H1 (cell line): ENCODE data around the gene SENP6. TPM values are rescaled to one million over a fixed set of nuclear protein-coding genes. Genes with fewer than 3 reads are reported as not detected.

Source experiments
- CTCF ChIA-PET: fragments of 300-600 bp; sonication (Branson Sonifier 250); formaldehyde crosslinking; loops from one replicate; lab custom pipeline; 2021; ENCODE audit not compliant: partially characterized antibody; lab: Charles Lee
- POLR2A ChIA-PET: fragments of 300-600 bp; sonication (Branson Sonifier 250); formaldehyde crosslinking; loops from one replicate; lab custom pipeline; 2021; ENCODE audit warnings: inconsistent platforms; ENCODE audit not compliant: partially characterized antibody; lab: Charles Lee
- DNase-seq, 2 experiments: peaks; one replicate each; pipeline versions ENCODE4 v3.0.0 to v3.0.0-alpha.2; 2010 to 2022; ENCODE audit warnings: low spot score in 2 of 2, low read depth in 1 of 2, mixed read lengths in 1 of 2
- FAIRE-seq: peaks from 2 replicates; lab custom pipeline; 2011; peaks lifted over from hg19 to GRCh38; lab: Jason Lieb, UNC
- H2AFZ ChIP-seq: 2 replicates; pipeline ENCODE4 v1.8.1; 2012; ENCODE audit warnings: low read length, inconsistent platforms
- H2AK5ac ChIP-seq: 2 replicates; pipeline ENCODE4 v1.6.1; 2013; ENCODE audit warnings: low read depth, low read length
- H2BK120ac ChIP-seq: replicated peaks from 2 replicates; pipeline ENCODE3; 2013; ENCODE audit warnings: low read depth, low read length, inconsistent platforms
- H2BK12ac ChIP-seq: 2 replicates; pipeline ENCODE4 v1.6.1; 2013; ENCODE audit warnings: low read depth, low read length
- H2BK15ac ChIP-seq: 2 replicates; pipeline ENCODE4 v1.6.1; 2013; ENCODE audit warnings: low read length
- H2BK20ac ChIP-seq: 2 replicates; pipeline ENCODE4 v1.6.1; 2013; ENCODE audit warnings: low read length
- H2BK5ac ChIP-seq: 2 replicates; pipeline ENCODE4 v1.6.1; 2013; ENCODE audit warnings: low read depth, low read length
- H3K14ac ChIP-seq: 2 replicates; pipeline ENCODE4 v1.6.1; 2013; ENCODE audit warnings: inconsistent platforms; ENCODE audit not compliant: insufficient read length
- H3K18ac ChIP-seq: 2 replicates; pipeline ENCODE4 v1.6.1; 2013; ENCODE audit warnings: low read length; ENCODE audit errors: extremely low read depth
- H3K23ac ChIP-seq: 2 replicates; pipeline ENCODE4 v1.6.1; 2013; ENCODE audit warnings: inconsistent platforms; ENCODE audit not compliant: insufficient read length
- H3K23me2 ChIP-seq: 2 replicates; pipeline ENCODE4 v1.6.1; 2013; ENCODE audit warnings: low read depth, low read length
- H3K27ac ChIP-seq: 2 replicates; pipeline ENCODE4 v1.6.1; 2011; ENCODE audit warnings: low read depth, low read length, inconsistent platforms
- H3K27me3 ChIP-seq, 4 experiments: replicated peaks in 1 of 4; 1 replicate in 1 of 4; 2 replicates in 3 of 4; pipeline versions ENCODE4 v1.6.1 to v1.8.1; 2011 to 2013; ENCODE audit warnings: low read length in 3 of 4, mild to moderate bottlenecking in 3 of 4, inconsistent platforms in 2 of 4, mixed read lengths in 2 of 4, moderate library complexity in 1 of 4; ENCODE audit not compliant: control insufficient read depth in 3 of 4, insufficient read depth in 3 of 4; ENCODE audit errors: extremely low read depth in 1 of 4
- H3K36me3 ChIP-seq, 4 experiments: 2 replicates each; pipeline versions ENCODE4 v1.6.1 to v1.8.1; 2011 to 2013; ENCODE audit warnings: mild to moderate bottlenecking in 4 of 4, low read length in 3 of 4, moderate library complexity in 2 of 4, control low read depth in 1 of 4, inconsistent platforms in 1 of 4; ENCODE audit not compliant: insufficient read depth in 4 of 4, control insufficient read depth in 2 of 4
- H3K4ac ChIP-seq: replicated peaks from 2 replicates; pipeline ENCODE3; 2013; ENCODE audit warnings: low read length, low read depth, mixed read lengths, inconsistent platforms; ENCODE audit not compliant: insufficient read length
- H3K4me1 ChIP-seq, 4 experiments: replicated peaks in 1 of 4; 1 replicate in 1 of 4; 2 replicates in 3 of 4; pipeline versions ENCODE4 v1.6.1 to v1.8.1; 2011 to 2013; ENCODE audit warnings: low read length in 3 of 4, inconsistent platforms in 2 of 4, mixed read lengths in 1 of 4; ENCODE audit not compliant: insufficient read depth in 4 of 4, control insufficient read depth in 3 of 4
- H3K4me2 ChIP-seq, 2 experiments: 2 replicates each; pipeline versions ENCODE4 v1.6.1 to v1.8.1; 2011 to 2013; ENCODE audit warnings: low read depth in 2 of 2, low read length in 2 of 2, control low read depth in 1 of 2, inconsistent platforms in 1 of 2, mild to moderate bottlenecking in 1 of 2; ENCODE audit not compliant: insufficient read depth in 1 of 2
- H3K4me3 ChIP-seq, 4 experiments: fragments of 200-600, 300-600 bp in 1 of 4; sonication (generic), shearing (Covaris generic), sonication (Bioruptor Twin) in 1 of 4; 2 replicates each; pipeline versions ENCODE4 v1.5.1 to v1.8.1; 2011 to 2016; ENCODE audit warnings: low read length in 4 of 4, low read depth in 3 of 4, control low read depth in 2 of 4, inconsistent platforms in 2 of 4, mild to moderate bottlenecking in 2 of 4, mixed read lengths in 1 of 4, moderate library complexity in 1 of 4; ENCODE audit not compliant: insufficient read depth in 2 of 4; ENCODE audit errors: extremely low read depth in 1 of 4
- H3K56ac ChIP-seq: replicated peaks from 2 replicates; pipeline ENCODE3; 2013; ENCODE audit warnings: low read depth, mild to moderate bottlenecking, mixed read lengths, low read length, inconsistent platforms; ENCODE audit not compliant: insufficient read length
- H3K79me1 ChIP-seq: 2 replicates; pipeline ENCODE4 v1.6.1; 2013; ENCODE audit warnings: low read depth, low read length, control low read depth
- H3K79me2 ChIP-seq, 2 experiments: 2 replicates each; pipeline versions ENCODE4 v1.6.1 to v1.8.1; 2012 to 2013; ENCODE audit warnings: low read length in 2 of 2, mild to moderate bottlenecking in 2 of 2, inconsistent platforms in 1 of 2; ENCODE audit not compliant: insufficient read depth in 2 of 2, control insufficient read depth in 1 of 2
- H3K9ac ChIP-seq, 4 experiments: replicated peaks in 1 of 4; 1 replicate in 1 of 4; 2 replicates in 3 of 4; pipeline versions ENCODE4 v1.6.1 to v1.8.1; 2011 to 2013; ENCODE audit warnings: low read depth in 3 of 4, low read length in 3 of 4, control low read depth in 2 of 4, mild to moderate bottlenecking in 2 of 4, moderate library complexity in 2 of 4, inconsistent platforms in 1 of 4; ENCODE audit errors: extremely low read depth in 1 of 4
- H3K9me3 ChIP-seq, 2 experiments: 2 replicates each; pipeline versions ENCODE4 v1.6.1 to v1.8.1; 2012 to 2013; ENCODE audit warnings: mild to moderate bottlenecking in 2 of 2, moderate library complexity in 2 of 2, control low read depth in 1 of 2, inconsistent platforms in 1 of 2, low read depth in 1 of 2, low read length in 1 of 2, mixed read lengths in 1 of 2; ENCODE audit not compliant: insufficient read depth in 2 of 2
- H4K20me1 ChIP-seq, 2 experiments: replicated peaks in 1 of 2; 2 replicates each; pipeline versions ENCODE3 to v1.8.1; 2011 to 2013; ENCODE audit warnings: inconsistent platforms in 2 of 2, low read length in 2 of 2, mild to moderate bottlenecking in 1 of 2; ENCODE audit not compliant: insufficient read depth in 2 of 2, control insufficient read depth in 1 of 2
- H4K5ac ChIP-seq: 2 replicates; pipeline ENCODE4 v1.6.1; 2013; ENCODE audit warnings: low read length, low read depth, mixed read lengths, inconsistent platforms; ENCODE audit not compliant: insufficient read length
- H4K8ac ChIP-seq: 2 replicates; pipeline ENCODE4 v1.8.0; 2013; ENCODE audit warnings: mild to moderate bottlenecking, moderate library complexity, low read length, inconsistent platforms; ENCODE audit not compliant: insufficient read depth; ENCODE audit errors: extremely low read depth
- H4K91ac ChIP-seq: replicated peaks from 2 replicates; pipeline ENCODE3; 2013; ENCODE audit warnings: low read length, mixed read lengths, inconsistent platforms; ENCODE audit not compliant: insufficient read length
- CEBPB ChIP-seq: IDR thresholded peaks from 2 replicates; pipeline ENCODE4 v1.6.1; 2012; ENCODE audit warnings: low read depth, low read length
- CHD1 ChIP-seq: IDR thresholded peaks from 2 replicates; pipeline ENCODE4 v1.6.1; 2012; ENCODE audit warnings: low read depth, low read length, improper control_type of control experiment
- CREB1 ChIP-seq: IDR thresholded peaks from 2 replicates; pipeline ENCODE4 v1.6.1; 2012; ENCODE audit warnings: inconsistent platforms
- CTBP2 ChIP-seq: IDR thresholded peaks from 2 replicates; pipeline ENCODE4 v1.7.0; 2011; ENCODE audit warnings: borderline replicate concordance, mild to moderate bottlenecking, moderate library complexity, mixed read lengths, low read length; ENCODE audit not compliant: insufficient read depth, insufficient read length
- FOSL1 ChIP-seq: IDR thresholded peaks from 2 replicates; pipeline ENCODE4 v1.6.1; 2011; ENCODE audit warnings: mild to moderate bottlenecking, low read depth, low read length, moderate library complexity; ENCODE audit not compliant: insufficient read depth
- GABPA ChIP-seq: IDR thresholded peaks from 2 replicates; pipeline ENCODE4 v1.6.1; 2011; ENCODE audit warnings: mild to moderate bottlenecking, low read length, moderate library complexity, borderline replicate concordance; ENCODE audit not compliant: insufficient read depth
- HDAC6 ChIP-seq: IDR thresholded peaks from one replicate; pipeline ENCODE4 v1.7.1; 2012; ENCODE audit warnings: low read depth, mild to moderate bottlenecking, inconsistent platforms, low read length, moderate library complexity
- JUN ChIP-seq: IDR thresholded peaks from 2 replicates; pipeline ENCODE4 v1.6.1; 2011; ENCODE audit warnings: low read depth, mild to moderate bottlenecking, improper control_type of control experiment, low read length
- KDM4A ChIP-seq: IDR thresholded peaks from one replicate; pipeline ENCODE4 v1.7.1; 2012; ENCODE audit warnings: low read depth, mild to moderate bottlenecking, moderate library complexity, low read length, inconsistent platforms; ENCODE audit not compliant: severe bottlenecking
- RAD21 ChIP-seq, 2 experiments: IDR thresholded peaks in 1 of 2; conservative IDR thresholded peaks in 1 of 2; 2 replicates each; pipeline ENCODE4 v1.6.1; 2011; ENCODE audit warnings: low read depth in 2 of 2, low read length in 2 of 2, improper control_type of control experiment in 1 of 2, inconsistent platforms in 1 of 2, mild to moderate bottlenecking in 1 of 2, moderate library complexity in 1 of 2
- SP2 ChIP-seq: IDR thresholded peaks from 2 replicates; pipeline ENCODE4 v1.6.1; 2012; ENCODE audit warnings: mild to moderate bottlenecking, low read length, inconsistent platforms
- TBP ChIP-seq: IDR thresholded peaks from 2 replicates; pipeline ENCODE4 v1.6.1; 2011; ENCODE audit warnings: low read depth, low read length, improper control_type of control experiment
- TEAD4 ChIP-seq: IDR thresholded peaks from 2 replicates; pipeline ENCODE4 v1.6.1; 2012; ENCODE audit warnings: low read depth, low read length, inconsistent platforms, mixed read lengths
- YY1 ChIP-seq: IDR thresholded peaks from 2 replicates; pipeline ENCODE4 v1.6.1; 2011; ENCODE audit warnings: low read depth, mild to moderate bottlenecking, low read length
- WGBS, 2 experiments: shearing (Covaris generic) in 1 of 2; methylation state at CpG; one replicate each; pipeline versions ENCODE4 v1.1.6 to v1.1.7; 2013 to 2015; ENCODE audit warnings: low lambda C conversion rate in 2 of 2, mixed read lengths in 2 of 2, inconsistent platforms in 1 of 2, low coverage in 1 of 2, missing lambda C conversion rate in 1 of 2; ENCODE audit not compliant: insufficient replicate concordance in 2 of 2, insufficient coverage in 1 of 2, insufficient read length in 1 of 2; ENCODE audit errors: extremely low coverage in 1 of 2, missing lambda C conversion rate in 1 of 2; 5-methylcytosine and 5-hydroxymethylcytosine counted together
- polyA plus RNA-seq, 7 experiments: library from polyadenylated mRNA; depleted of rRNA in 3 of 7; stranded (reverse) in 5 of 7; unstranded in 2 of 7; fragments of >200 nt in 5 of 7; fragments of 200-250 nt in 2 of 7; gene quantifications; 1 replicate in 5 of 7; 2 replicates in 1 of 7; 4 replicates in 1 of 7; pipeline versions ENCODE4 v1.2.1 to v1.2.3, GENCODE V29; 2011 to 2013; ENCODE audit warnings: missing spikeins in 2 of 7, mixed read lengths in 2 of 7
- total RNA-seq: library from RNA; stranded (reverse); fragmentation: NEBNext Ultra II Directional; extraction: Animal tissue kit (Norgen Biotek cat#: 25700); gene quantifications from 2 replicates; pipeline ENCODE4 v1.2.1, GENCODE V29; 2021
- TF ChIP-seq, protein P1 (sequence below): IDR thresholded peaks from 2 replicates; pipeline ENCODE4 v1.6.1; 2012; ENCODE audit warnings: inconsistent platforms

Gene SENP6
- total and polyA plus RNA-seq, 2 of the 8 experiments (the other 6 are each of a cell fraction or from before 2014, with no cell fraction given) = 13.8 to 103 TPM

DNA sequence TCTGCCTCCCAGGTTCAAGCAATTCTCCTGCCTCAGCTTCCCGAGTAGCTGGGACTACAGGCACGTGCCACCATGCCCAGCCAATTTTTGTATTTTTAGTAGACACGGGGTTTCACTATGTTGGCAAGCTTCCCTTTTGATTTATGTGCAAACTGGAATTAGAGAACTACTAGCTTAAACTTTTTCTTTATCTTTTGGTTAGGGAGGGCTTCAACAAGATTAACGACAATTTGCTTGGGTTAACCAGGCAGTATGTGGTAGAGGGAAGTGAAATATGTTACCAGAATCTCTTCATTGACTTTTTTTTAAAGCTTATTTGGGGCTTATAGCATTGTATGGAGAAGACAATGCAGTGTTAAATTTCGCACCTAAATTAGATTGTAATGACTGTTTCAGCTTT is 156.4 kb downstream of the SENP6 start:
- Histone ChIP-seq H2AFZ (no peak overlapping the region), H3K14ac (no peak overlapping the region), H2BK15ac (no peak overlapping the region), H3K79me2 (0 out of 4 replicates have a peak, but pooled peaks cover 0 to 6% of the 10 kb centered on the region in 2 experiments), H2BK120ac (no peak overlapping the region), H3K79me1 (no peaks in the 10 kb centered on the region; the same call in 1 of the 2 replicates), H3K27me3 (no peaks in the 10 kb centered on the region), H3K23ac (no peak overlapping the region), H2AK5ac (no peak overlapping the region), H3K9ac (no peak overlapping the region), H3K9me3 (no peaks in the 10 kb centered on the region), H2BK20ac (no peak overlapping the region), H3K4me3 (no peak overlapping the region), H4K5ac (no peak overlapping the region), H2BK5ac (no peak overlapping the region), H2BK12ac (no peak overlapping the region), H3K4me1 (no peaks in the 10 kb centered on the region; a peak in 2 of 7 replicates), H3K23me2 (no peaks in the 10 kb centered on the region), H3K27ac (no peak overlapping the region), H3K56ac (no peak overlapping the region), H4K91ac (no peak overlapping the region), H4K8ac (no peak overlapping the region), H4K20me1 (peaks cover 0 to 3% of the 10 kb centered on the region in 2 experiments), H3K36me3 (no peaks in the 10 kb centered on the region), H3K4me2 (no peak overlapping the region), H3K18ac (no peak overlapping the region), H3K4ac (no peak overlapping the region)
- CTCF ChIA-PET = interaction anchor here (1.1 kb wide), 1 partner anchor 9 kb away, joined by 3 read pairs; the partner anchor contains the start of gene MYO6
- 84% methylated on average over 5 of the region's 5 CpGs; no CpG with 5 or more reads in 1 of the 2 experiments for WGBS, 2 experiments
- FAIRE-seq = no peak
- no peak for DNase-seq
- POLR2A ChIA-PET = interaction anchor here (1.1 kb wide), 1 partner anchor 8 kb away, joined by 4 read pairs; the partner anchor contains the start of gene MYO6
- TF ChIP-seq TBP = no peak
- no peak for TF ChIP-seq RAD21 (IDR thresholded peaks at IDR 0.05 in 1 of 2, conservative IDR thresholded peaks at IDR 0.05 in 1 of 2; ENCODE audit: low read depth in 2 of 2, low read length in 2 of 2)
- no peak for TF ChIP-seq FOSL1
- TF ChIP-seq, protein P1, sequence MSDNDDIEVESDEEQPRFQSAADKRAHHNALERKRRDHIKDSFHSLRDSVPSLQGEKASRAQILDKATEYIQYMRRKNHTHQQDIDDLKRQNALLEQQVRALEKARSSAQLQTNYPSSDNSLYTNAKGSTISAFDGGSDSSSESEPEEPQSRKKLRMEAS = no peak
- no peak for TF ChIP-seq YY1
- no peak for TF ChIP-seq GABPA
- no peak for TF ChIP-seq CHD1
- TF ChIP-seq KDM4A = no peak
- no peak for TF ChIP-seq CREB1
- no peak for TF ChIP-seq TEAD4
- TF ChIP-seq JUN = no peak
- no peak for TF ChIP-seq CTBP2
- no peak for TF ChIP-seq CEBPB
- TF ChIP-seq SP2 = no peak
- no peak for TF ChIP-seq HDAC6
